WERI-Rb-1 (cell line): Measurements from ENCODE around the gene NPAS3.

Experiments
- DNase-seq: peaks from one replicate; pipeline ENCODE4 v3.0.0-alpha.2; 2020
- H3K27ac ChIP-seq: fragments of 250-450 bp; sonication (Bioruptor Pico); 2 replicates; pipeline ENCODE4 v1.5.1; 2020; ENCODE audit warnings: mild to moderate bottlenecking, moderate library complexity
- H3K27me3 ChIP-seq: fragments of 250-450 bp; sonication (Bioruptor Pico); 2 replicates; pipeline ENCODE4 v1.5.1; 2021; ENCODE audit warnings: mild to moderate bottlenecking, low read depth, moderate library complexity; ENCODE audit not compliant: insufficient read depth, severe bottlenecking
- H3K36me3 ChIP-seq: fragments of 250-450 bp; sonication (Bioruptor Pico); 2 replicates; pipeline ENCODE4 v1.5.1; 2020; ENCODE audit warnings: mild to moderate bottlenecking, moderate library complexity
- H3K4me3 ChIP-seq: 2 replicates; pipeline ENCODE4 v1.5.1; 2011; ENCODE audit warnings: low read depth, mild to moderate bottlenecking, control low read depth, low read length
- H3K9me3 ChIP-seq: fragments of 250-450 bp; sonication (Bioruptor Pico); 2 replicates; pipeline ENCODE4 v1.5.1; 2021; ENCODE audit warnings: mild to moderate bottlenecking, moderate library complexity; ENCODE audit not compliant: severe bottlenecking
- CTCF ChIP-seq: IDR thresholded peaks from 2 replicates; pipeline ENCODE4 v1.5.1; 2011; ENCODE audit warnings: low read depth, mild to moderate bottlenecking, control low read depth, inconsistent platforms, low read length

The NPAS3 gene

GRCh38 chr14:33799705-33800570, 861.3 kb downstream of the NPAS3 start:
- no peaks in the 10 kb centered on the region for H3K36me3 ChIP-seq
- TF ChIP-seq CTCF, result no peak
- no peak for DNase-seq
- no peaks in the 10 kb centered on the region for H3K27me3 ChIP-seq
- no peaks in the 10 kb centered on the region for H3K9me3 ChIP-seq
- no peak overlapping the region for H3K27ac ChIP-seq
- no peak overlapping the region for H3K4me3 ChIP-seq

- Histone ChIP-seq H3K36me3 (no peaks in the 10 kb centered on the region), H3K27me3 (no peaks in the 10 kb centered on the region), H3K4me3 (no peak overlapping the region), H3K9me3 (no peaks in the 10 kb centered on the region), H3K27ac (no peak overlapping the region)
- no peak for DNase-seq
- TF ChIP-seq CTCF, result no peak
Observed at GRCh38 chr14:33800735-33801163, 862.1 kb downstream of the NPAS3 start.

GRCh38 chr14:33802737-33803136, 864.1 kb downstream of the NPAS3 start:
- H3K27ac ChIP-seq, result no peak overlapping the region
- no peaks in the 10 kb centered on the region for H3K9me3 ChIP-seq
- H3K36me3 ChIP-seq, result no peaks in the 10 kb centered on the region
- H3K4me3 ChIP-seq, result no peak overlapping the region
- no peak for TF ChIP-seq CTCF
- no peak for DNase-seq
- H3K27me3 ChIP-seq, result no peaks in the 10 kb centered on the region

GRCh38 chr14:33805593-33805992, 866.9 kb downstream of the NPAS3 start:
- TF ChIP-seq CTCF, result no peak
- no peaks in the 10 kb centered on the region for H3K36me3 ChIP-seq
- H3K27ac ChIP-seq, result no peak overlapping the region
- DNase-seq, result no peak
- H3K4me3 ChIP-seq, result no peak overlapping the region
- no peaks in the 10 kb centered on the region for H3K27me3 ChIP-seq
- no peaks in the 10 kb centered on the region for H3K9me3 ChIP-seq

GRCh38 chr14:33806905-33807304, 868.2 kb downstream of the NPAS3 start:
- no peak overlapping the region for H3K4me3 ChIP-seq
- no peak for DNase-seq
- no peak overlapping the region for H3K27ac ChIP-seq
- no peak for TF ChIP-seq CTCF
- H3K9me3 ChIP-seq, result no peaks in the 10 kb centered on the region
- H3K36me3 ChIP-seq, result no peaks in the 10 kb centered on the region
- H3K27me3 ChIP-seq, result no peaks in the 10 kb centered on the region

- Histone ChIP-seq H3K4me3 (no peak overlapping the region), H3K9me3 (no peaks in the 10 kb centered on the region), H3K27ac (no peak overlapping the region), H3K36me3 (no peaks in the 10 kb centered on the region), H3K27me3 (no peaks in the 10 kb centered on the region)
- TF ChIP-seq CTCF, result no peak
- no peak for DNase-seq
Observed at GRCh38 chr14:33808187-33808586, 869.5 kb downstream of the NPAS3 start.
